Measurements from ENCODE around the gene CYP4A22. TPM values are rescaled to one million over a fixed set of nuclear protein-coding genes. Genes with fewer than 3 reads are reported as not detected.

The CYP4A22 gene
- total and polyA plus RNA-seq, 9 of the 15 experiments (the other 6 are each of a cell fraction or from before 2014, with no cell fraction given), result 0.07 TPM; not detected in 8

DNA sequence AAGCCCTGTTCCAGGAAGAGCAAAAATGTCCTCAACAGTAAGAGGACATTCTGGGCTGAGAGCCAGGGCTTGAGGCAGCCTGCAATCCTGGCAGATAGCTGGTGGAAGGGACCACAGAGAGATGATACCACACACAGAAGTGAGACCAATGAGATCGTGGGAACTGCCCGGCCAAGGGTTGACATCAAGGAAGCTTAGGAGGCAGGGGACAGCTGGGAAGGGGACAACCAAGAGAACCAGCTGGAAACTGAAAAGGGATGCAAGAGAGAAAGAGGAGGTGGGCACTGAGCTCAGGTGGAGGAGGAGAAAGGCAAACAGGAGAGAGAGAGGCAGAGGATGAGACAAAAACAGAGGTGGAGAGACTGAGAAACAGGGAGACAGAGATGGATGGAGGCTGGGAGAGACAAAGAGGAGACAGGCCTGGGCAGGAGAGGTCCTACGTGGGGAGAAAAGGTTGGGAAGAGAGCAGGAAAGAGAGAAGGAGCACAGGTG lies 43.4 kb downstream of the CYP4A22 start (continued):
- TF ChIP-seq ILF3 (IDR thresholded peaks at IDR 0.05; ENCODE audit: borderline replicate concordance), result no peak
- no peak for TF ChIP-seq ZNF445 (CRISPR knock-in tag; IDR thresholded peaks at IDR 0.05; ENCODE audit: low read depth)
- TF ChIP-seq, protein P1, sequence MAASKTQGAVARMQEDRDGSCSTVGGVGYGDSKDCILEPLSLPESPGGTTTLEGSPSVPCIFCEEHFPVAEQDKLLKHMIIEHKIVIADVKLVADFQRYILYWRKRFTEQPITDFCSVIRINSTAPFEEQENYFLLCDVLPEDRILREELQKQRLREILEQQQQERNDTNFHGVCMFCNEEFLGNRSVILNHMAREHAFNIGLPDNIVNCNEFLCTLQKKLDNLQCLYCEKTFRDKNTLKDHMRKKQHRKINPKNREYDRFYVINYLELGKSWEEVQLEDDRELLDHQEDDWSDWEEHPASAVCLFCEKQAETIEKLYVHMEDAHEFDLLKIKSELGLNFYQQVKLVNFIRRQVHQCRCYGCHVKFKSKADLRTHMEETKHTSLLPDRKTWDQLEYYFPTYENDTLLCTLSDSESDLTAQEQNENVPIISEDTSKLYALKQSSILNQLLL (CRISPR knock-in tag; IDR thresholded peaks at IDR 0.05; ENCODE audit: borderline replicate concordance), result no peak
- no peak for TF ChIP-seq IFI16 (CRISPR knock-in tag; IDR thresholded peaks at IDR 0.05)
- no peak for TF ChIP-seq ZNF174 (CRISPR knock-in tag; IDR thresholded peaks at IDR 0.05)
- TF ChIP-seq, protein P2, sequence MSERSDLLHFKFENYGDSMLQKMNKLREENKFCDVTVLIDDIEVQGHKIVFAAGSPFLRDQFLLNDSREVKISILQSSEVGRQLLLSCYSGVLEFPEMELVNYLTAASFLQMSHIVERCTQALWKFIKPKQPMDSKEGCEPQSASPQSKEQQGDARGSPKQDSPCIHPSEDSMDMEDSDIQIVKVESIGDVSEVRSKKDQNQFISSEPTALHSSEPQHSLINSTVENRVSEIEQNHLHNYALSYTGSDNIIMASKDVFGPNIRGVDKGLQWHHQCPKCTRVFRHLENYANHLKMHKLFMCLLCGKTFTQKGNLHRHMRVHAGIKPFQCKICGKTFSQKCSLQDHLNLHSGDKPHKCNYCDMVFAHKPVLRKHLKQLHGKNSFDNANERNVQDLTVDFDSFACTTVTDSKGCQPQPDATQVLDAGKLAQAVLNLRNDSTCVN (CRISPR knock-in tag; IDR thresholded peaks at IDR 0.05), result peak; percentile 93
- no peak for TF ChIP-seq HNRNPH1 (optimal IDR thresholded peaks at IDR 0.05; ENCODE audit: low read depth, low read length)
- no peak for TF ChIP-seq BRD4 (IDR thresholded peaks at IDR 0.05)
- TF ChIP-seq, protein P3, sequence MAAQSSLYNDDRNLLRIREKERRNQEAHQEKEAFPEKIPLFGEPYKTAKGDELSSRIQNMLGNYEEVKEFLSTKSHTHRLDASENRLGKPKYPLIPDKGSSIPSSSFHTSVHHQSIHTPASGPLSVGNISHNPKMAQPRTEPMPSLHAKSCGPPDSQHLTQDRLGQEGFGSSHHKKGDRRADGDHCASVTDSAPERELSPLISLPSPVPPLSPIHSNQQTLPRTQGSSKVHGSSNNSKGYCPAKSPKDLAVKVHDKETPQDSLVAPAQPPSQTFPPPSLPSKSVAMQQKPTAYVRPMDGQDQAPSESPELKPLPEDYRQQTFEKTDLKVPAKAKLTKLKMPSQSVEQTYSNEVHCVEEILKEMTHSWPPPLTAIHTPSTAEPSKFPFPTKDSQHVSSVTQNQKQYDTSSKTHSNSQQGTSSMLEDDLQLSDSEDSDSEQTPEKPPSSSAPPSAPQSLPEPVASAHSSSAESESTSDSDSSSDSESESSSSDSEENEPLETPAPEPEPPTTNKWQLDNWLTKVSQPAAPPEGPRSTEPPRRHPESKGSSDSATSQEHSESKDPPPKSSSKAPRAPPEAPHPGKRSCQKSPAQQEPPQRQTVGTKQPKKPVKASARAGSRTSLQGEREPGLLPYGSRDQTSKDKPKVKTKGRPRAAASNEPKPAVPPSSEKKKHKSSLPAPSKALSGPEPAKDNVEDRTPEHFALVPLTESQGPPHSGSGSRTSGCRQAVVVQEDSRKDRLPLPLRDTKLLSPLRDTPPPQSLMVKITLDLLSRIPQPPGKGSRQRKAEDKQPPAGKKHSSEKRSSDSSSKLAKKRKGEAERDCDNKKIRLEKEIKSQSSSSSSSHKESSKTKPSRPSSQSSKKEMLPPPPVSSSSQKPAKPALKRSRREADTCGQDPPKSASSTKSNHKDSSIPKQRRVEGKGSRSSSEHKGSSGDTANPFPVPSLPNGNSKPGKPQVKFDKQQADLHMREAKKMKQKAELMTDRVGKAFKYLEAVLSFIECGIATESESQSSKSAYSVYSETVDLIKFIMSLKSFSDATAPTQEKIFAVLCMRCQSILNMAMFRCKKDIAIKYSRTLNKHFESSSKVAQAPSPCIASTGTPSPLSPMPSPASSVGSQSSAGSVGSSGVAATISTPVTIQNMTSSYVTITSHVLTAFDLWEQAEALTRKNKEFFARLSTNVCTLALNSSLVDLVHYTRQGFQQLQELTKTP (IDR thresholded peaks at IDR 0.05; ENCODE audit: low read depth in 1 of 2, partially characterized antibody in 2 of 2), result peak in 1 of 2 experiments; percentile 17
- no peak for TF ChIP-seq GABPB1 (CRISPR knock-in tag; IDR thresholded peaks at IDR 0.05)
- no peak for TF ChIP-seq NCOA2 (IDR thresholded peaks at IDR 0.05; ENCODE audit: partially characterized antibody in 2 of 2)
- TF ChIP-seq, protein P4, sequence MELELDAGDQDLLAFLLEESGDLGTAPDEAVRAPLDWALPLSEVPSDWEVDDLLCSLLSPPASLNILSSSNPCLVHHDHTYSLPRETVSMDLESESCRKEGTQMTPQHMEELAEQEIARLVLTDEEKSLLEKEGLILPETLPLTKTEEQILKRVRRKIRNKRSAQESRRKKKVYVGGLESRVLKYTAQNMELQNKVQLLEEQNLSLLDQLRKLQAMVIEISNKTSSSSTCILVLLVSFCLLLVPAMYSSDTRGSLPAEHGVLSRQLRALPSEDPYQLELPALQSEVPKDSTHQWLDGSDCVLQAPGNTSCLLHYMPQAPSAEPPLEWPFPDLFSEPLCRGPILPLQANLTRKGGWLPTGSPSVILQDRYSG (tag; conservative IDR thresholded peaks at IDR 0.05; ENCODE audit: low read depth), result no peak
- no peak for TF ChIP-seq KLF10 (CRISPR knock-in tag; IDR thresholded peaks at IDR 0.05)
- TF ChIP-seq, protein P5, sequence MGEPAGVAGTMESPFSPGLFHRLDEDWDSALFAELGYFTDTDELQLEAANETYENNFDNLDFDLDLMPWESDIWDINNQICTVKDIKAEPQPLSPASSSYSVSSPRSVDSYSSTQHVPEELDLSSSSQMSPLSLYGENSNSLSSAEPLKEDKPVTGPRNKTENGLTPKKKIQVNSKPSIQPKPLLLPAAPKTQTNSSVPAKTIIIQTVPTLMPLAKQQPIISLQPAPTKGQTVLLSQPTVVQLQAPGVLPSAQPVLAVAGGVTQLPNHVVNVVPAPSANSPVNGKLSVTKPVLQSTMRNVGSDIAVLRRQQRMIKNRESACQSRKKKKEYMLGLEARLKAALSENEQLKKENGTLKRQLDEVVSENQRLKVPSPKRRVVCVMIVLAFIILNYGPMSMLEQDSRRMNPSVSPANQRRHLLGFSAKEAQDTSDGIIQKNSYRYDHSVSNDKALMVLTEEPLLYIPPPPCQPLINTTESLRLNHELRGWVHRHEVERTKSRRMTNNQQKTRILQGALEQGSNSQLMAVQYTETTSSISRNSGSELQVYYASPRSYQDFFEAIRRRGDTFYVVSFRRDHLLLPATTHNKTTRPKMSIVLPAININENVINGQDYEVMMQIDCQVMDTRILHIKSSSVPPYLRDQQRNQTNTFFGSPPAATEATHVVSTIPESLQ (CRISPR knock-in tag; IDR thresholded peaks at IDR 0.05), result no peak
- no peak for TF ChIP-seq CBX2 (IDR thresholded peaks at IDR 0.05; ENCODE audit: insufficient read depth, low read length, poor library complexity, severe bottlenecking)
- no peak for TF ChIP-seq U2AF2 (optimal IDR thresholded peaks at IDR 0.05; ENCODE audit: low read depth, low read length)
- no peak for TF ChIP-seq LEF1 (IDR thresholded peaks at IDR 0.05)
- TF ChIP-seq SREBF2 (CRISPR knock-in tag; IDR thresholded peaks at IDR 0.05), result no peak

All from K562 (cell line).